ENCODE results near the gene SHOC2. TPM values are rescaled to one million over a fixed set of nuclear protein-coding genes. Genes with fewer than 3 reads are reported as not detected.
A peak's percentile ranks its signal among the peaks of the same experiment; 100 is the strongest.

Gene SHOC2
- total RNA-seq, 2 donors from 2014 or later: 47.2 to 79.1 TPM

- no peak for DNase-seq
- Histone ChIP-seq H3K4me1 (peaks cover 2% of the 10 kb centered on the region), H3K36me3 (no peaks in the 10 kb centered on the region), H3K9ac (ENCODE audit: low read depth in 2 of 2, low read length in 2 of 2) (peak overlapping the region; percentile 86 to 96), H3K9me3 (no peaks in the 10 kb centered on the region), H3K4me3 (peak overlapping the region; percentile 93), H3K27ac (peak overlapping the region; percentile 99), H3K27me3 (no peaks in the 10 kb centered on the region)
- intact Hi-C loops (cut with DNase I): no loop called here
- no peak for TF ChIP-seq CTCF (IDR thresholded peaks at IDR 0.05)
Measured at GRCh38 chr10:110872984-110873923, 46.1 kb upstream of the SHOC2 start.

DNA sequence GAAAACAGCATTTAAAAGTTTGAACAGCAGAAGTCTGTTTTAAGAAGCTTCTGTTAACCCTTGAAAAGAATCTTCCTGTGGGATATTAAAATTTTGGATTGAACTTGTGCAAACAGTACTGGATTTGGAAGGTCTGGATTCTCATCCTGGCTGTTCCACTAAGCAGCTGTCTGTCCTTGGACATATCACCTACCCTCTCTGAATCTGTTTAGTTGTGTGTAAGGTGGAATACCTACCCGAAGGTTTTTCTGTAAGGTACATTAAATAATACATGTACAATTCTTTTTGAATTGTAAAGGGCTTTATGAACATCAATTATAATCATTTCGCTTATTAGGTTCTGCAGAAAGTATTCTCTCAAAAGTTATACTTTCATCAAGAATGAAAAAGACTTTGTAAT lies 45.5 kb upstream of the SHOC2 start:
- Histone ChIP-seq H3K9me3 (no peaks in the 10 kb centered on the region), H3K27me3 (no peaks in the 10 kb centered on the region), H3K27ac (peak overlapping the region; percentile 99), H3K4me3 (peak overlapping the region; percentile 93), H3K4me1 (peaks cover 2% of the 10 kb centered on the region), H3K9ac (ENCODE audit: low read depth in 2 of 2, low read length in 2 of 2) (peak overlapping the region in 1 of 2 donors; percentile 96), H3K36me3 (peaks cover 3% of the 10 kb centered on the region)
- intact Hi-C loops (cut with DNase I): no loop called here
- no peak for DNase-seq
- no peak for TF ChIP-seq CTCF (IDR thresholded peaks at IDR 0.05)

GRCh38 chr10:110876000-110876399 lies 43.4 kb upstream of the SHOC2 start:
- Histone ChIP-seq H3K4me3 (no peak overlapping the region), H3K27ac (no peak overlapping the region), H3K9me3 (no peaks in the 10 kb centered on the region), H3K9ac (ENCODE audit: low read depth in 2 of 2, low read length in 2 of 2) (no peak overlapping the region), H3K27me3 (no peaks in the 10 kb centered on the region), H3K36me3 (peaks cover 5% of the 10 kb centered on the region), H3K4me1 (peaks cover 2% of the 10 kb centered on the region)
- no peak for TF ChIP-seq CTCF (IDR thresholded peaks at IDR 0.05)
- no peak for DNase-seq
- intact Hi-C loops (cut with DNase I): no loop called here

DNA sequence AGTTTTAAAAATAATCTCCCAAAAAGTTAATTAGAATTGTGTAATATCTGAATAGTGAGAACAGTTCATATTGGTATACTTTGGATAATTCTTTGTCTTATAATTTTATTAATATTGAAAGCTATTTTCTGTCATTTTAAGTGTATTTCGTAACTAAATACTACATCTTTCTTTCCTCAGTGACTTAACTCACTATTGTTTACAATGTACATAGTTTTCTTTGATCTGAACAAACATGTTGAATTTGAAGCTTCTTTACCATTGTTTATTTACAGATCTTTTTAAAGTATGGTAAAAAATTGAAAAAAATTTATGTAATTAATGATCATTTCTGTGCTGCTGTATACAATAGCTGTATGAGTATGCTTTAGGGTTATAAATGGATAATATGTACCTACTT lies 42.6 kb upstream of the SHOC2 start:
- Histone ChIP-seq H3K4me1 (peaks cover 5% of the 10 kb centered on the region), H3K27ac (no peak overlapping the region), H3K36me3 (peaks cover 5% of the 10 kb centered on the region), H3K27me3 (no peaks in the 10 kb centered on the region), H3K9me3 (no peaks in the 10 kb centered on the region), H3K9ac (ENCODE audit: low read depth in 2 of 2, low read length in 2 of 2) (no peak overlapping the region), H3K4me3 (no peak overlapping the region)
- intact Hi-C loops (cut with DNase I): no loop called here
- no peak for DNase-seq
- no peak for TF ChIP-seq CTCF (IDR thresholded peaks at IDR 0.05)

- Histone ChIP-seq H3K36me3 (peaks cover 5% of the 10 kb centered on the region), H3K27me3 (no peaks in the 10 kb centered on the region), H3K4me3 (no peak overlapping the region), H3K4me1 (peaks cover 7% of the 10 kb centered on the region), H3K27ac (no peak overlapping the region), H3K9me3 (no peaks in the 10 kb centered on the region), H3K9ac (ENCODE audit: low read depth in 2 of 2, low read length in 2 of 2) (no peak overlapping the region)
- no peak for DNase-seq
- intact Hi-C loops (cut with DNase I): loop anchor here (10.0 kb wide), 1 partner anchor 295 kb away; no protein-coding TSS in a partner anchor
- TF ChIP-seq CTCF (IDR thresholded peaks at IDR 0.05): no peak
Measured at GRCh38 chr10:110880012-110880411, 39.4 kb upstream of the SHOC2 start.

All from colonic mucosa (tissue), 4 donors.